ENCODE data around the gene CELA1.
"Not testable (repeated sequence)": the region's sequence is repeated elsewhere in the genome, so short reads cannot be mapped to it uniquely, and the experiment has no call there.

CELA1 gene

DNA sequence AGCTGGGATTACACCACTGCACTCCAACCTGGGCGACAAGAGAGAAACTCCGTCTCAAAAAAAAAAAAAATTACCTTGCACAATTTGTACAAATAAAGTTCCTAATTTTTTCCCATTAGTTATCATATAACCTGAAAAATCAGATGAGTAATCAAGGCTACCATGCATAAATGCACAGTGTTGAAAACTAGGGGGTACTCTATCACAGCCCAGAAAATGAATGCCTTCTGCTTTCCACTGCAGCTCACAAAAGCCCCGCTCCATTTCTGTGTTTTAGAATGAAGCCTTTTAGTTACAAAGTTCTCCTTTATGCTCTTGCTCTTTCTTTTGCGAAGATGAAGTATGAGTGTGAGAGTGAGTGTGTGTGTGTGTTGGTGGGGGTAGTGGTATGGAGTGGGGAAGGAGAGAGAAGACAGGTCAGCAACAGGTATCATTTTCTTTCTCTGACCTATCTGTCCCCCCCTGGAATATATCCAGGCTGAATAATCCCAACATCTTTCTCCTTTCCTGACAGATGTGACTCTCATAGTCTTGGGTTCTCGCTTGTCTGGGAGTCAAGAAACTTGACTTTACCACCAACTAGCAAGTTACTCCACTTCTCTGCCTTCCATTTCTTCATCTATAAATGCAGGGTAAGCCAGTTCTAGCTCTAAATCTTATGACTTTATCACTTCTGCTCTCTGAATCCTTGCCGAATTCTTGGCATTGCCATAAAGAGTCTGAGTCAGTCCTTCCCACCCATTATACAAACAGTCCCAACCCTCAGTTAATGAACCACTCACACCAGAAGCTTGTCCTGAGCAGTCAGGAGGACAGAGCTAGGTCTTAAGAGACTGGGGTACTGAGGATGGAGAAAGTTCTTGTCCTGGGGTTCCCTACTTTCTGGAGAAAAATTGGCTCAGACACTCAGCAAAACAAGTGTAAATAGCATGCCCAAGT is 38.6 kb downstream of the CELA1 start:
- WGBS (ENCODE audit: insufficient coverage): 76% methylated on average over 2 of the region's 6 CpGs
- CTCF ChIA-PET: interaction anchor here (0.7 to 29.0 kb wide), 10 partner anchors 11 to 120 kb away, joined by 3 to 666 read pairs (median 5); partner anchors contain the start of genes BIN2 and CELA1
- Histone ChIP-seq H3K4me1 (ENCODE audit: control extremely low read depth in 1 of 4, control insufficient read depth in 4 of 4, insufficient read depth in 4 of 4, low read length in 3 of 4) (peaks cover 0 to 7% (median 3%) of the 10 kb centered on the region in 4 experiments), H3K27ac (ENCODE audit: insufficient read depth in 1 of 2, low read depth in 1 of 2, low read length in 2 of 2, poor library complexity in 1 of 2, severe bottlenecking in 2 of 2) (no peak overlapping the region), H3K36me3 (ENCODE audit: control insufficient read depth in 4 of 4, insufficient read depth in 4 of 4, low read length in 3 of 4) (peaks cover 5 to 56% (median 41%) of the 10 kb centered on the region in 4 experiments), H3K27me3 (replicated peaks in 2 of 5; ENCODE audit: control insufficient read depth in 4 of 5, insufficient read depth in 5 of 5, low read length in 4 of 5) (no peaks in the 10 kb centered on the region), H3K4me3 (ENCODE audit: control insufficient read depth in 1 of 7, extremely low read depth in 1 of 7, insufficient read depth in 4 of 7, low read depth in 2 of 7, low read length in 6 of 7) (no peak overlapping the region), H3K9me3 (ENCODE audit: control extremely low read depth in 1 of 5, control insufficient read depth in 4 of 5, insufficient read depth in 2 of 5, low read depth in 1 of 5, low read length in 4 of 5) (no peaks in the 10 kb centered on the region)
- DNase-seq: peak in 2 of 3 donors; percentile 41 to 46
- POLR2A ChIA-PET: interaction anchor here (0.6 to 0.7 kb wide), 2 partner anchors 75 to 162 kb away, joined by 4 to 5 read pairs; no protein-coding TSS in a partner anchor

DNA sequence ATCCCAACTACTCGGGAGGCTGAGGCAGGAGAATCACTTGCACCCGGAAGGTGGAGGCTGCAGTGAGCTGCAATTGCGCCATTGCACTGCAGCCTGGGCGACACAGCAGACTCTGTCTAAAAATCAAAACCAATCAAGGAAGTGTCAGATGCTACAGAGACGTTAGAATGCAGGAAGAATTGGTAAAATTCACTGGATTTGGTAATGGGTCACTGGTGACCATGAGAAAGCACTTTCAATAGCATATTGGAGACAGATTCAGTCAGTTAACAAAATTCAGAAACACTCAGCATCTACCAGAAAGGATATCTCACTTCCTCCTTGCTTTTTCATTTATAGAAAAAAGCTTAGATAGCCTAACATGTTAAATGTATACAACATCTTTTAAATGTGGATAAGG is 40.0 kb downstream of the CELA1 start:
- H3K27ac ChIP-seq (ENCODE audit: insufficient read depth in 1 of 2, low read depth in 1 of 2, low read length in 2 of 2, poor library complexity in 1 of 2, severe bottlenecking in 2 of 2): no peak overlapping the region
- H3K9me3 ChIP-seq (ENCODE audit: control extremely low read depth in 1 of 5, control insufficient read depth in 4 of 5, insufficient read depth in 2 of 5, low read depth in 1 of 5, low read length in 4 of 5): no peaks in the 10 kb centered on the region
- peaks cover 0 to 7% (median 3%) of the 10 kb centered on the region in 4 experiments for H3K4me1 ChIP-seq (ENCODE audit: control extremely low read depth in 1 of 4, control insufficient read depth in 4 of 4, insufficient read depth in 4 of 4, low read length in 3 of 4)
- no peak overlapping the region for H3K4me3 ChIP-seq (ENCODE audit: control insufficient read depth in 1 of 7, extremely low read depth in 1 of 7, insufficient read depth in 4 of 7, low read depth in 2 of 7, low read length in 6 of 7)
- no peaks in the 10 kb centered on the region for H3K27me3 ChIP-seq (replicated peaks in 2 of 5; ENCODE audit: control insufficient read depth in 4 of 5, insufficient read depth in 5 of 5, low read length in 4 of 5)
- ChIA-PET POLR2A (no interaction called here), CTCF (interaction anchor here (0.7 to 29.0 kb wide), 4 partner anchors 12 to 53 kb away, joined by 3 to 666 read pairs (median 15); partner anchors contain the start of gene CELA1)
- WGBS (ENCODE audit: insufficient coverage): 100% methylated on average over 4 of the region's 5 CpGs
- peaks cover 14 to 64% (median 46%) of the 10 kb centered on the region in 4 experiments for H3K36me3 ChIP-seq (ENCODE audit: control insufficient read depth in 4 of 4, insufficient read depth in 4 of 4, low read length in 3 of 4)
- no peak for DNase-seq

DNA sequence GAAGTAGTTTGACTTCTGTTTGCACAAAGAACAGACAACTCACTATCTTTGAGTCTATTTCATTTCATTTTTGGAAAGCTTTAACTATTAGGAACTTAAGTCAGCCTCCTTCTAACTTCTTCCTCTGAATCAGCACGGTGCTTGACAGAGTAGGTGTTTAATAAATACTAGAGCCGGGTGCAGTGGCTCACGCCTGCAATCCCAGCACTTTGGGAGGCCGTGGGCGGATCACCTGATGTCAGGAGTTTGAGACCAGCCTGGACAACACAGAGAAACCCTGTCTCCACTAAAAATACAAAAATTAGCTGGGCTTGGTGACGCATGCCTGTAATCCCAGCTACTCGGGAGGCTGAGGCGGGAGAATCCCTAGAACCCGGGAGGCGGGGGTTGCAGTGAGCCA is 45.7 kb downstream of the CELA1 start:
- H3K36me3 ChIP-seq (ENCODE audit: control insufficient read depth in 4 of 4, insufficient read depth in 4 of 4, low read length in 3 of 4): peaks cover 16 to 75% (median 51%) of the 10 kb centered on the region in 4 experiments
- H3K4me1 ChIP-seq (ENCODE audit: control extremely low read depth in 1 of 4, control insufficient read depth in 4 of 4, insufficient read depth in 4 of 4, low read length in 3 of 4); H3K9me3 ChIP-seq (ENCODE audit: control extremely low read depth in 1 of 5, control insufficient read depth in 4 of 5, insufficient read depth in 2 of 5, low read depth in 1 of 5, low read length in 4 of 5); H3K27me3 ChIP-seq (replicated peaks in 2 of 5; ENCODE audit: control insufficient read depth in 4 of 5, insufficient read depth in 5 of 5, low read length in 4 of 5); H3K27ac ChIP-seq (ENCODE audit: insufficient read depth in 1 of 2, low read depth in 1 of 2, low read length in 2 of 2, poor library complexity in 1 of 2, severe bottlenecking in 2 of 2); POLR2A ChIA-PET; H3K4me3 ChIP-seq (ENCODE audit: control insufficient read depth in 1 of 7, extremely low read depth in 1 of 7, insufficient read depth in 4 of 7, low read depth in 2 of 7, low read length in 6 of 7); DNase-seq: not testable (repeated sequence)
- 100% methylated on average over 5 of the region's 10 CpGs for WGBS (ENCODE audit: insufficient coverage)
- CTCF ChIA-PET: interaction anchor here (1.1 to 29.0 kb wide), 3 partner anchors 9 to 42 kb away, joined by 3 to 666 read pairs (median 5); partner anchors contain the start of gene CELA1

DNA sequence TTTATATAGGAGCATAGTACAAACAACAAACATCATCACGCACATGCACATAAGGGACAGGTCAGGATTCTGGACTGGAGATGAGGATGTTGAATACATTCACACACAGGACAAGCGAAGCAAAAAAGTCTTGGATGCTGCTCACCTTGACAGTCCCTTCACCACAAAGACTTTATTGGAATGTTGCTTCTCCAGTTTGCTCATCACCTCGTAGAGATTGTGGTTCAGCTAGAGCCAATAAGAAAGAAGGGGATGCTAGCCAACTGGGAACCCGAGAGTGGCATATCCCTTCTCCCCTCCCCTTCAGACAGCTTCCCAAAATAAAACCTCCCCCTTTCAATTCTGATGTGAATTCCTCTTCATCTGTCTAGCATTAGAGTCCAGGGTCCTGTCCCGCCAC is 50.8 kb downstream of the CELA1 start:
- no peaks in the 10 kb centered on the region for H3K4me1 ChIP-seq (ENCODE audit: control extremely low read depth in 1 of 4, control insufficient read depth in 4 of 4, insufficient read depth in 4 of 4, low read length in 3 of 4)
- WGBS (ENCODE audit: insufficient coverage): 94% methylated on average over 2 of the region's 5 CpGs
- H3K9me3 ChIP-seq (ENCODE audit: control extremely low read depth in 1 of 5, control insufficient read depth in 4 of 5, insufficient read depth in 2 of 5, low read depth in 1 of 5, low read length in 4 of 5): no peaks in the 10 kb centered on the region
- peaks cover 7 to 78% (median 40%) of the 10 kb centered on the region in 4 experiments for H3K36me3 ChIP-seq (ENCODE audit: control insufficient read depth in 4 of 4, insufficient read depth in 4 of 4, low read length in 3 of 4)
- CTCF ChIA-PET: interaction anchor here (3.4 kb wide), 1 partner anchor 46 kb away, joined by 15 read pairs; no protein-coding TSS in a partner anchor
- H3K4me3 ChIP-seq (ENCODE audit: control insufficient read depth in 1 of 7, extremely low read depth in 1 of 7, insufficient read depth in 4 of 7, low read depth in 2 of 7, low read length in 6 of 7): no peak overlapping the region
- no peak overlapping the region for H3K27ac ChIP-seq (ENCODE audit: insufficient read depth in 1 of 2, low read depth in 1 of 2, low read length in 2 of 2, poor library complexity in 1 of 2, severe bottlenecking in 2 of 2)
- no peaks in the 10 kb centered on the region for H3K27me3 ChIP-seq (replicated peaks in 2 of 5; ENCODE audit: control insufficient read depth in 4 of 5, insufficient read depth in 5 of 5, low read length in 4 of 5)
- no peak for DNase-seq
- POLR2A ChIA-PET: no interaction called here

DNA sequence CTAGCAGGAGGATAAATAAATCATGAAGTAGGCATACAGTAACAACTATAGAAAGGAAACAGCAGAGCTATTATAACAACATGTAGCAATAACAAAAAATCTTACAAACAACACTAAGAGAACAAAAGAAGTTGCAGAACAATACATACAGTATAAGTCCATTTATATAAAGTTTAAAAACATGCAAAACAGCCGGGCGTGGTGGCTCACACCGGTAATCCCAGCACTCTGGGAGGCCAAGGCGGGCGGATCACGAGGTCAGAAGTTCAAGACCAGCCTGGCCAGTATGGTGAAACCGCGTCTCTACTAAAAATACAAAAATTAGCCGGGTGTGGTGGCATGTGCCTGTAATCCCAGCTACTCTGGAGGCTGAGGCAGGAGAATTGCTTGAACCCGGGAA is 52.4 kb downstream of the CELA1 start:
- DNase-seq; H3K27me3 ChIP-seq (replicated peaks in 2 of 5; ENCODE audit: control insufficient read depth in 4 of 5, insufficient read depth in 5 of 5, low read length in 4 of 5); H3K4me1 ChIP-seq (ENCODE audit: control extremely low read depth in 1 of 4, control insufficient read depth in 4 of 4, insufficient read depth in 4 of 4, low read length in 3 of 4); H3K9me3 ChIP-seq (ENCODE audit: control extremely low read depth in 1 of 5, control insufficient read depth in 4 of 5, insufficient read depth in 2 of 5, low read depth in 1 of 5, low read length in 4 of 5); H3K4me3 ChIP-seq (ENCODE audit: control insufficient read depth in 1 of 7, extremely low read depth in 1 of 7, insufficient read depth in 4 of 7, low read depth in 2 of 7, low read length in 6 of 7); H3K27ac ChIP-seq (ENCODE audit: insufficient read depth in 1 of 2, low read depth in 1 of 2, low read length in 2 of 2, poor library complexity in 1 of 2, severe bottlenecking in 2 of 2); POLR2A ChIA-PET: not testable (repeated sequence)
- CTCF ChIA-PET: interaction anchor here (1.5 kb wide), 1 partner anchor 47 kb away, joined by 6 read pairs; no protein-coding TSS in a partner anchor
- peaks cover 8 to 76% (median 34%) of the 10 kb centered on the region in 4 experiments for H3K36me3 ChIP-seq (ENCODE audit: control insufficient read depth in 4 of 4, insufficient read depth in 4 of 4, low read length in 3 of 4)
- 93% methylated on average over 9 of the region's 10 CpGs for WGBS (ENCODE audit: insufficient coverage)

DNA sequence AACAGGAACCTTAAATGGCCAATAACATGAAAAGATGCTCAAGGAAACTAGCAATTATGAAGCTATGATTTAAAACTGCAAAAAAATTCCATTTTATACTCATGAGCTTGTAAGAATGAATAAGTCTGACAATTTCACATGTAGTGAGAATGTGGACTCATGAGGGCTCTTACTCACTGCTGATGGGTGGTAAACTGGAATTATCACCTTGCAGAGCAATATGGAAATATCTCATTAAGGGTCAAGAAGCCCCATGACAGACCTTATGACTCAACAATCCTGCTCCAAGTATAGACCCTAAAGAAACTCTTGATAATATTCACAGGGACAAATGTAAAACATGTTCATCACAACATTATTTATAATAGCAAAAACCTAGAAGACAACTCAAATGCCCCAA is 52.8 kb downstream of the CELA1 start:
- ChIA-PET POLR2A (no interaction called here), CTCF (interaction anchor here (1.5 kb wide), 1 partner anchor 48 kb away, joined by 6 read pairs; no protein-coding TSS in a partner anchor)
- H3K27me3 ChIP-seq (replicated peaks in 2 of 5; ENCODE audit: control insufficient read depth in 4 of 5, insufficient read depth in 5 of 5, low read length in 4 of 5): no peaks in the 10 kb centered on the region
- H3K4me3 ChIP-seq (ENCODE audit: control insufficient read depth in 1 of 7, extremely low read depth in 1 of 7, insufficient read depth in 4 of 7, low read depth in 2 of 7, low read length in 6 of 7): no peak overlapping the region
- H3K36me3 ChIP-seq (ENCODE audit: control insufficient read depth in 4 of 4, insufficient read depth in 4 of 4, low read length in 3 of 4): peaks cover 7 to 73% (median 35%) of the 10 kb centered on the region in 4 experiments
- DNase-seq: no peak
- no peaks in the 10 kb centered on the region for H3K9me3 ChIP-seq (ENCODE audit: control extremely low read depth in 1 of 5, control insufficient read depth in 4 of 5, insufficient read depth in 2 of 5, low read depth in 1 of 5, low read length in 4 of 5)
- no peaks in the 10 kb centered on the region for H3K4me1 ChIP-seq (ENCODE audit: control extremely low read depth in 1 of 4, control insufficient read depth in 4 of 4, insufficient read depth in 4 of 4, low read length in 3 of 4)
- H3K27ac ChIP-seq (ENCODE audit: insufficient read depth in 1 of 2, low read depth in 1 of 2, low read length in 2 of 2, poor library complexity in 1 of 2, severe bottlenecking in 2 of 2): no peak overlapping the region

Measured in common myeloid progenitor, CD34-positive (primary cell).